ENCODE results near the gene LILRB3. TPM values are rescaled to one million over a fixed set of nuclear protein-coding genes. Genes with fewer than 3 reads are reported as not detected.
"Not testable (repeated sequence)": the region's sequence is repeated elsewhere in the genome, so short reads cannot be mapped to it uniquely, and the experiment has no call there.

Gene LILRB3
- total RNA-seq, 4 donors from 2014 or later: 3.0 to 5.3 TPM; not detected in 2

- Histone ChIP-seq H3K27ac (no peak overlapping the region), H3K36me3 (no peaks in the 10 kb centered on the region), H3K4me1 (peaks cover 2 to 14% of the 10 kb centered on the region in 2 donors), H3K27me3 (no peaks in the 10 kb centered on the region), H3K9me3 (no peaks in the 10 kb centered on the region), H3K4me3 (no peak overlapping the region)
- DNase-seq: no peak
- intact Hi-C loops (cut with DNase I; ENCODE audit: low total_unique reads): no loop called here
- TF ChIP-seq POLR2A (IDR thresholded peaks at IDR 0.05) (no peak), CTCF (IDR thresholded peaks at IDR 0.05) (no peak)
These were observed 25.7 kb downstream of the LILRB3 start for GRCh38 chr19:54197121-54197520.

GRCh38 chr19:54196536-54196935, 26.3 kb downstream of the LILRB3 start:
- intact Hi-C loops (cut with DNase I; ENCODE audit: low total_unique reads): no loop called here
- TF ChIP-seq POLR2A (IDR thresholded peaks at IDR 0.05): no peak
- no peak for TF ChIP-seq CTCF (IDR thresholded peaks at IDR 0.05)
- Histone ChIP-seq H3K4me3 (no peak overlapping the region), H3K27me3 (no peaks in the 10 kb centered on the region), H3K36me3 (no peaks in the 10 kb centered on the region), H3K9me3 (no peaks in the 10 kb centered on the region), H3K4me1 (peaks cover 0 to 14% of the 10 kb centered on the region in 2 donors), H3K27ac (no peak overlapping the region)
- DNase-seq: no peak

GRCh38 chr19:54194463-54194862, 28.3 kb downstream of the LILRB3 start:
- H3K4me3 ChIP-seq, H3K27ac ChIP-seq, H3K4me1 ChIP-seq, H3K9me3 ChIP-seq, H3K27me3 ChIP-seq, H3K36me3 ChIP-seq, DNase-seq: not testable (repeated sequence)
- intact Hi-C loops (cut with DNase I; ENCODE audit: low total_unique reads): loop anchor here (5.0 kb wide), 1 partner anchor 317 kb away; no protein-coding TSS in a partner anchor

GRCh38 chr19:54193011-54193410, 29.8 kb downstream of the LILRB3 start:
- Histone ChIP-seq H3K4me1 (peaks cover 0 to 16% of the 10 kb centered on the region in 2 donors), H3K4me3 (no peak overlapping the region), H3K27me3 (no peaks in the 10 kb centered on the region), H3K27ac (no peak overlapping the region), H3K9me3 (no peaks in the 10 kb centered on the region), H3K36me3 (no peaks in the 10 kb centered on the region)
- TF ChIP-seq POLR2A (IDR thresholded peaks at IDR 0.05): no peak
- TF ChIP-seq CTCF (IDR thresholded peaks at IDR 0.05): no peak
- no peak for DNase-seq
- intact Hi-C loops (cut with DNase I; ENCODE audit: low total_unique reads): loop anchor here (5.0 kb wide), 1 partner anchor 316 kb away; no protein-coding TSS in a partner anchor

GRCh38 chr19:54191811-54192453, 30.9 kb downstream of the LILRB3 start:
- intact Hi-C loops (cut with DNase I; ENCODE audit: low total_unique reads): loop anchor here (5.0 kb wide), 1 partner anchor 315 kb away; no protein-coding TSS in a partner anchor
- no peak for DNase-seq

More at GRCh38 chr19:54191811-54192453, 30.9 kb downstream of the LILRB3 start:
- Histone ChIP-seq H3K27ac (peak overlapping the region; percentile 98), H3K4me3 (peak overlapping the region; percentile 59 to 63), H3K36me3 (no peaks in the 10 kb centered on the region), H3K9me3 (no peaks in the 10 kb centered on the region), H3K27me3 (no peaks in the 10 kb centered on the region), H3K4me1 (peaks cover 0 to 17% of the 10 kb centered on the region in 2 donors)
- TF ChIP-seq CTCF (IDR thresholded peaks at IDR 0.05): no peak
- TF ChIP-seq POLR2A (IDR thresholded peaks at IDR 0.05): no peak

Data from uterus (tissue), 4 donors.